Stimulated activated CD4-positive, alpha-beta T cell treated with anti-CD3 and anti-CD28 coated beads, Interleukin-1b, Interleukin-23, amount 100 ng/mL, for 4 hours (primary cell): ENCODE measurements around the gene CHRD.
A peak's percentile ranks its signal among the peaks of the same experiment; 100 is the strongest.
"Not testable (repeated sequence)": the region's sequence is repeated elsewhere in the genome, so short reads cannot be mapped to it uniquely, and the experiment has no call there.

Source experiments
- DNase-seq, 2 donors: peaks; one replicate each; pipeline ENCODE4 v3.0.0-alpha.2; 2020; ENCODE audit warnings: low read depth in 2 of 2

The CHRD gene

DNA sequence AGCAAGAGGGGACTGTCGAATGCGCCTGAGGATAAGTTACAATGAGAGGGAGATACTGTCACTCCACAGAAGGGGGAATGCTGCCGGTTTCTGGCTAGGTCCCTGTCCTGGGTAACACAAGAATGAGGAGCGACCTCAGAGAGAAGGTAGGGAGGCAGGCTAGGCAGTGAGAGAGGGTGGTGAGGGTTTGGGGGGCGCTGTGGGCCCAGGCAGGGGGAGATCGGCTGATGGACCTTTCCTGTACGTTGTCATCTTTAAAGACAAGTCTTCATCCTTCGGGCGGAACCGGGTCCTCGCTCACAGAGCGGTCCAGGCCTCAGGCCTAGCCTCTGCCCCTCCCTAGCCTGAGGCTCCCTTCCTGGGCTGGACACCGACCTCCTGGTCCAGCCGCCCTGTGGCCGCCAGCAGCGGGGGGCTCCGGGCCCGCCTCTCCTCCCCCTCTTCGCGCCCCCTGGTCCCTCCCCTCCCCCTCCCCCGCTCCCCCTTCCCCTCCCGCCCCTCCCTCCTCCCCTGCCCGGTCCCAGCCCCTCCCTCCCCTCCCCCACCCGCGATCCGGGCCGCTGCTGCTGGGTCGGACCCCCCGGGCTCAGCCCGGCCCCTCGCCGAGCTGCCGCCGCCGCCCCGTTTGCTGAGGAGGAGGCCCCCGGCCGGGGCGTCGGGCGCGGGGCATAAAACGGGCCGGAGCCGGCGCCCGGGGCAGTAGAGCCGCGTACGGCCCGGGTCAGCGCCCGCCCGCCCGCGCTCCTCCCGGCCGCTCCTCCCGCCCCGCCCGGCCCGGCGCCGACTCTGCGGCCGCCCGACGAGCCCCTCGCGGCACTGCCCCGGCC lies at the start of gene CHRD:
Gene CHRD (plus strand): TSS at position 697 of the 827 bp plus-strand sequence. CDS start 265 bp downstream, outside the sequence.
- no peak for DNase-seq

DNA sequence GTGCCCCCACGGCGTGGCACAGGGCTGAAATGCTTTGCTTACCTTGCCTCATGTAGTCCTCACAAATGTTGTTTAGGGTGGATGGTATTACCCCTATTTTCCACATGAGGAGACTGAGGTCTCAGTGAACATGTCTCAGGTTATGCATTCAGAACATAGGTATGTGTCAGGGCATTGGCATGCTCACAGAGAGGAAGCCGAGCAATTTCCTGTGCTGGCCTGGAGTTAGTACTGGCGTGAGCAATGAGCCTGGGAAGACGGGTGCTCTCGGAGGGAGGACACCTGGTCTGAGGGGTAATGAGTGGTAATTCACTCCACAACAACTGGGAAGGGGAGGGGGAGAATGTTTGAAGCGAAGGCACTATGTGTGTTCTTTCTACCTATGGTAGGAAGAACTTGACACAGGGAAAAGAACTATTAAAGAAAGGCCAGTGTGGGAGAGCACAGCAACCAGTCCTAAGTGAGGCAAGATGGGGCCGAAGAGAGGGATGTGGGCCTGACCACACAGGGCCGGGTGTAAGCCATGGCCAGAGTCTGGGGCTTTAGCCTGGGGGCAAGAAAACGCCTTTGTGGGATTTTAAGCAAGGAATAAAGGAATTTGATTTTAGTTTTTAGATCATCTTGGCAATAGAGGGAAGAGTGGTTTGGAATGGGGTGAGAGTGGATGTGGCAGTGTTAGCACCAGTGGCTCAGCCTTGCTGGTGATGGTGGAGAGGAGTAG lies 47.3 kb upstream of the CHRD start:
- no peak for DNase-seq

DNA sequence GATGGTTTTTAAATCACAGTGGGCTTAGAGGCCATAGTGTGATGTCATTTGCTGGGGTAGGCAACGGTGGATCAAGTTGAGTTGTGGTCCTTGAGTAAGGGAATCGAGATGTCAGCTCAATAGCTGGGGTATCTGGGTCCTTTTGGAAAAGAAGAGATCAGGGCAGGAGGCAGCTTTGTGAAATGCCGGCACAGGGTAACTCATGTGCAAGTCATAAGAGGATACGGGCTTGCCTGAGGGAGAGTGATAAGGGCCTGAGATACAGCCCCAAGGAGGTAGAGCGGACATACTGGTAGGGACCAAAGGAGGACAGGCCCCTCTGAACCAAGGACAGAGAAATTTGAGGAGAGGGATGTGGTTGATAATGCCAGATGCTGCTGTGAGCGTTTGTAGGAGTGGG lies 46.7 kb upstream of the CHRD start:
- no peak for DNase-seq

DNA sequence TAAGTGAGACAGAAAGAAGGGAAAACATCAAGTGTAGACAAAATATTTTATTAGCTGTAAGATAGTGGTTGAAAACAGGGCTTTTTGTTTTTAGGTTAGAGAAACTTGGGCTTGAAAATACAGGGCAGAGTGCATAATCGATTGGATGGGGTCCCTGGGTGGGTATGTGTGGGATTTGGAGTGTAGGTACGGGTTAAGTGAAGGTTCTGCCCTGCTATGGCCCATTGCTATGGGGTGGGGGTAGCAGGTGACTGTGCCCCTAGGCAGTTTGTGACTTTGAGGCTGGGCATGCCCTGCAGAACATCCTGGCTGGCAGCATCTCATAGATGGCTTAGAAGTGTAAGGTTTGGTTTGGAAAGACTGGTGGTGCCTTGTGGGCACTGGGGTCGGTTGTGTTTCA lies 46.2 kb upstream of the CHRD start:
- DNase-seq = no peak

DNA sequence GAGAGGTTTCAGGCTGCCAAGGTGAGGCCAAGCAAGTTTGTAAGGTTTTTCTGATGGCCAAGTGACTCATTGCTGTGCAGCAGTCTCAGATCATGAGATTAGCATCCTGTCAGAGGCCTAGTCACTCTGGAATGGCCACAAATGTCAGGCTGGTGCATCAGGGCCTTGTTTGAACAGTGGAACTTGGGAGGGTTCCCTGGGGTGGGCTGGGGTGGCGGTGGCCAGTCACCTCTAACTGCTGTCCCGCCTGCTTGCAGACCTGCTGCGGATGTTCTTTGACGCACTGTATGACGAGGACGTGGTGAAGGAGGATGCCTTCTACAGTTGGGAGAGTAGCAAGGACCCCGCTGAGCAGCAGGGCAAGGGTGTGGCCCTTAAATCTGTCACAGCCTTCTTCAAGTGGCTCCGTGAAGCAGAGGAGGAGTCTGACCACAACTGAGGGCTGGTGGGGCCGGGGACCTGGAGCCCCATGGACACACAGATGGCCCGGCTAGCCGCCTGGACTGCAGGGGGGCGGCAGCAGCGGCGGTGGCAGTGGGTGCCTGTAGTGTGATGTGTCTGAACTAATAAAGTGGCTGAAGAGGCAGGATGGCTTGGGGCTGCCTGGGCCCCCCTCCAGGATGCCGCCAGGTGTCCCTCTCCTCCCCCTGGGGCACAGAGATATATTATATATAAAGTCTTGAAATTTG lies 45.2 kb upstream of the CHRD start:
- peak in 1 of 2 donors; percentile 15 for DNase-seq

DNA sequence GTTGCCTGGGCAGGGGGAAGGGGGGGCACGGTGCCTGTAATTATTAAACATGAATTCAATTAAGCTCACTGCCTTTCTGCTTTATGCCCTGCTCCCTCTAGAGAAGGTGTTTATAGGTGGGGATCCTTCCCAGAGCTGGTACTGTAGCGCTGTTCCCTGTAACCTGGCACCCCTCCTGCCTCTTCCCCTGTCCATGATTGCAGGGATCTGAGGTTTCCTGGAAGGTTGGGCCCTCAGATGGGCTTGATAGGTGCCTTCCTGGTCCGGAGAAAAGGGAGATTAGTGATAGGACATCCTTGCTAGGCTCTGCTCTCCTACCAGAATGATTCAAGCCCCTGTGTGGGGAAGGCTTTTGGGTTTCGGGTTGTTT lies 44.6 kb upstream of the CHRD start:
- DNase-seq = no peak

DNA sequence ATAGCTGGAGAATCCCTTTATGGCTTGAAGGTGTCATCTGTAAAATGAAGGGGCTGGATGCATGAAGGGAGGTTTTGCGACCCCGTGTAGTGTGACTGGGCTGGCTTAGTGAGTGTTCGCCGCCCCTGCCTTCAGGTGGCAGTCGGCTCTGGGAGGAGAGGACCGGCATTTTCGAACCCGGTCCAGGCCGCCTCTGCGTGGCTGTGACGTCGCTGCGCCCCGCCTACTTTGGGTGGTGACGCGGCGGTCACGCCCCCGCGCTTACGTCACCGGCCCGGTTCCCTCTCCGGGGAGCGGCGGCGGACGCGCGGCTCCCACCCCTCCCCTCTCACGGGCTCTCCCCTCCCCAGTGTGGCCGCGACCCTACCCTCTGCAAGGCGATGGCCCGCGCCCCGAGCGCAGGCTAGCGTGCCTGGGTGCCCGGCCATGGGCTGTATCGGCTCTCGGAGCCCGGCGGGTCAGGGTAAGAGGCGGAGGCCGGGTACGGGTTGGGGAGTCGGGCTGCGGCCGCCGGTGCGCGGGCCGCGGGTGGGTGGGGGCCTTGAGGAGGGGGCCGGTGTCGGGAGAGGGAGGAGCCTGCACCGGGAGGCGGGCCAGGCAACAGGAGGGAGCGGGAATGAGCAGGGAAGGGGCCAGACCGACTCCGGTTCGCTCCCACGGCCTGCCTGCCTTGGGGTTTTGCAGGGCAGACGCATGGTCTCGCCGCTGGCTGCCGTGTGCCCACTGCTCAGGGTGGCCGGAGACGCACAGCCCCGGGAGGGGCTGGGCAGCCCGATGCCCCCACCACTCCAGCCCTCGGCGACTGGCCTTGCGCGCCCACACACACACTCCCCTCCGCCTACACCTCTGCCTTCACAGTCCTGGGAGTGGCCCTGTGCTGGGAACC lies 44.0 kb upstream of the CHRD start:
- DNase-seq = peak; percentile 87 to 90

DNA sequence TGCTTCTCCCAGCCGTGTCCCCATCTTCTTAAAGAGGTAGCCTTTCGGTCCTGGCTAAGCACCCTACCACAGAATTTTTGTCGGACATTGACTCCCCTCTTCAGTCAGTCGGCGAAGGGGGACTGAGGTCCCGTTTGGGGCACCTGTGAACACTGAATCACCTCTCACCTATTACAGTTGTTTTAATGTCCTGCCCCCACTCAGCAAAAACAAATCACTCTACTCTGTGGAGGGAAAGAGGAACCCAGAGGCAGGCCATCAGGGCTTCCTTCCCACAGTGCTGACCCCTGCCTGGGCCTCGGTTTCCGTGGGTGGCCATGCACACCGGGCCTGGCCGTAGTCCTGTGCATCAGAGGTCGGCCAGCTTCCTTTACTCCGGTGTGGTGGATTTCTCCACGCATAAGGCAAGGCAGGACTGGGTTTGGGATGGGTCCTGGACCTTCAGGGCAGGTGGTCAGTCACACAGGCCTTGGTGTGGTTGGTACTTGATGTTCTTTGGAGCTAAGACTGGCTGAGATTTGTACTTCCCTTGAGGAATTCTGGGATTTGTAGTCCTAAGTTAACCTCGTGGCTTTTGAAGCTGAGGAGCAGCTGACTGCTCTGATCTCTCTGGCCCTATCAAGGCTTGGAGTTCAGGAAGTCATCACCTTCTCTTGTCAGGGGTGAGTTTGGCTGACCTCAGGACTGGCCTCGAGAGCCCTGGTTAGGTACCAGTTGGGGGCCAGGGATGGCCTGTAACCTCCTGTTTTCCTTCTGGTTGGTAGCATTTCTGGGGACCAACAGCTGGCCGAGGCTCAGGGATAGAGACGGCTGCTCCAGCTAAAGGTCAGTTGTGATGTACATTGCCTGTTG lies 43.1 kb upstream of the CHRD start:
- no peak for DNase-seq

DNA sequence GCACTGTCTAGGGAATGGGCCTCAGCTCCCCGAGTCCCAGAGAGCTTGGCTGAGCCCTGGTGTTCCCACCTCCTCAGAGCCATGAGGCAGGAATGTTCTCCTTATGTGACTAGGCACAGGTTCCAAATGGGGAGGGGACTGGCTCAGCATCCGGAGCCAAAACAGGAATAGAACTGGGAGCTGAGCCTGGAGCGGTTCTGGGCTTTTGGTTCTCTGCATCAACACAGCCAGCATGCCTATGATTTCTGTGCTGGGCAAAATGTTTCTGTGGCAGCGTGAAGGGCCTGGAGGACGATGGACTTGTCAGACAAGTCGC lies 42.5 kb upstream of the CHRD start, which contains the start of gene FAM131A:
Gene FAM131A (plus strand): TSS at position 202 of the 316 bp plus-strand sequence. CDS start 31 bp downstream, at position 233.
- no peak for DNase-seq

DNA sequence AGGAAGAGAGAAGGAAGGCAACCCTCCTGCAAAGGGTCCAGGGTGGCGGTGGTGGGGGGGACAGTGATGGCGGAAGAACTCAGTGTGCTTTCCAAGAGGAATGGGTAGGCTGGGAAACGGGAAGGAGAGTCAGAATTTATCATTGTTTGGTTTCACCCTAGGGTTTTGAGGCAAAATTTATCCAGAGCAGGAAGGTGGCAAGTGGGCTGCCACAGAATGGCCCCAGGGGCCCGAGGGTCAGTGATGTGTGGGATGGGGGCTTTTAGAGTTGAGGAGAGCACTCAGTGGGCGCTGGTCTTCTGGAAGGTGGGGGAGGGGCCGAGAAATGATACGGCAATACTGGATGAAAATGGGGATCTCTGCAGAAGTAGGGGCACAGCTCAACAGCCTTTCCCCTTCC lies 41.9 kb upstream of the CHRD start:
- no peak for DNase-seq

DNA sequence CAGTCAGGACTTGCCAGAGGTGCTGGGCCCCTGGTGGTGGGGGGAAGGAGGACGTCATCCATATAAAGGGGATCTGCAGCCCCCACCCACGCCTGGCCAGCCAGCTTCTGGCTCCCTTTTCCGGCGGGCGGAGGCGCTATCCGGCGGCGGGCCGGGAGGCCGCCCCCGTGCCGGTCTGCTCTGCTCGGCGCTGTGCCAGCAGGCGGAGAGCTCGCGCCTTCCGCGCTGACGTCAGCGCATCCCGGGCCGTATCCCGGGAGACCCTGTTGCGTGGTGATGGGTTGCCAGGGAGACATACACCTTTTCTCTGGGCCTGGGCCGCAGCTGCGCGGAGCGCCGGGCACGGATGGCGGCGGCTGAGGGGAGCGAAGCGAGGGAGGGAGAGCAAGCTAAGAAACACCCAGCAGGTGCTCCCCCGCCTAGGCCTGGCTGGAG lies 41.3 kb upstream of the CHRD start:
- DNase-seq = no peak

DNA sequence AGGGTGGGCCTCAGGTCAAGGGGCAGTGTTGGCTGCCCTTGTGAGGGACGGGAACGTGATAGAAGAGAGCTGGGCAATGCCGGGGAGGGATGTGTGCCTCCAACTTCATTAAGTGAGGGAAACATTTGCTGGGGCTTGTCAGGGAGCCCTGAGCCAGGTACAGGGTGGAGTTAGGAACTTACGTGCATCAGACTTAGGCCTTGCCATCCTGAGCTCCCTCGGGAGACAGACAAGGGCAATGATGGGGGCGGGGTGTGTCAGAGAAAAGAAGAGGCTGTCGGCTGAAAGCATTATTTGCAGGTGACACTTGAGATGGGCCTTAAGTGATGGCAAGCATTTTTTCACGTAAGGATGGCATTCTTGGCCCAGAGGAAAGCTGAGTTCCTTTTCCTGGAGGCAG lies 40.9 kb upstream of the CHRD start:
- no peak for DNase-seq

DNA sequence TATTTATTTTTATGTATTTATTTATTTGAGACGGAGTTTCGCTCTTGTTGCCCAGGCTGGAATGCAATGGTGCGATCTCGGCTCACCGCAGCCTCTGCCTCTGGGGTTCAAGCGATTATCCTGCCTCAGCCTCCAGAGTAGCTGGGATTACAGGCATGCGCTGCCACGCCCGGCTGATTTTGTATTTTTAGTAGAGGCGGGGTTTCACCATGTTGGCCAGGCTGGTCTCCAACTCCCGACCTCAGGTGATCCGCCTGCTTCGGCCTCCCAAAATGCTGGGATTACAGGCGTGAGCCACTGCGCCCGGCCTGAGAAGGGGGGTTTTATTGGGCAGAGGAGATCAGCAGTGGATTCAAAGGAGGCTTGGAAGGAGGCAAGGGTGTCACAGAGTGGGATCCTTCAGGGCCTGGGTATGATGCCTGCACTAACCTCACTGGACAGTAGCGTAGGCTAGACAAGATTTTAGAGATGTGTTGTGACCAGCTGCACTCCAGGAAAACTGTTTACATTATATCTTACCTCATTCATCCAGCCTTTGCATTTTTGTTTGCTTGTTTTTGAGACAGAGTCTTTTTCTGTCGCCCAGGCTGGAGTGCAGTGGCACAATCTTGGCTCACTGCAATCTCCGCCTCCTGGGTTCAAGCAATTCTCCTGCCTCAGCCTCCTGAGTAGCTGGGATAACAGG lies 40.3 kb upstream of the CHRD start:
- not testable (repeated sequence) for DNase-seq

DNA sequence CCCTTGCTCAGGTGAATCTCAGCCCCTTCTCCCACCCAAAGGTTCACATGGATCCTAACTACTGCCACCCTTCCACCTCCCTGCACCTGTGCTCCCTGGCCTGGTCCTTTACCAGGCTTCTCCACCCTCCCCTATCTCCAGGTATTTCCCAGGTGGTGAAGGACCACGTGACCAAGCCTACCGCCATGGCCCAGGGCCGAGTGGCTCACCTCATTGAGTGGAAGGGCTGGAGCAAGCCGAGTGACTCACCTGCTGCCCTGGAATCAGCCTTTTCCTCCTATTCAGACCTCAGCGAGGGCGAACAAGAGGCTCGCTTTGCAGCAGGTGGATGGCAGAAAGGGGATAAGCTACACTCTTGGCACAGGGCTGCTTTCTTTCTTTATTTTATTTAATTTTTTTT lies 37.9 kb upstream of the CHRD start:
- no peak for DNase-seq

DNA sequence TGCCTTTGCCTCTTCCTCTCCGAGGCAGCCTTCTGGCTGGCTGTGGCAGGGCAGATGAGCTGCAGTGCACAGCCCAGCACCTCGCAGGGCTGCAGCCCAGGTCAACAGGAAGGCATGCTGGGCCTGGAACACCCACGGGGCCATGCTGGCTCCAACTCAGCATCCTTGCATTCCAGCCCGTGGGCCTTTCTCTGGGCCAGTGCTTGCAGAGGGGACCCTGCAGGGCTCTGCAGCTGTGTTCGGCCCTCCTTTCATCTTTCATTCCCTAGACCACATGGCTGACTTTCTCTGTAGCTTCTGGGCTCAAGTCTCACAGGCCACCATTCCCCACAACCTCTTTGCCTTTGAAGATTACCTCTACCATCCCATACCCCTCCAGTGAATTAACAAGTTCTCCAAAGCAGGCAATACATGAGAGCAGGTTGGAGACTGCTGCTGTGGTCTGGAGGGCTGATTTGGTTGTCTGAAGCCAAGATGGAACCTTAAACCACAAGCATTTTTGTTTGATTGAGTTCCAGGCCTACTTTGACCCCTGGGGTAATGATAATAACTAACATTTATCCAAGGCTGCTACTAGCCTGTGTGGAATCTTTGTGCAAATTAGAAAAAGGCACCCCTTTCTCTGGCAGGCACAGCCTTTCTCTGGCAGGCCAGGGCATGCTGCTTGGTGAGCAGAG lies 36.5 kb upstream of the CHRD start:
- no peak for DNase-seq

DNA sequence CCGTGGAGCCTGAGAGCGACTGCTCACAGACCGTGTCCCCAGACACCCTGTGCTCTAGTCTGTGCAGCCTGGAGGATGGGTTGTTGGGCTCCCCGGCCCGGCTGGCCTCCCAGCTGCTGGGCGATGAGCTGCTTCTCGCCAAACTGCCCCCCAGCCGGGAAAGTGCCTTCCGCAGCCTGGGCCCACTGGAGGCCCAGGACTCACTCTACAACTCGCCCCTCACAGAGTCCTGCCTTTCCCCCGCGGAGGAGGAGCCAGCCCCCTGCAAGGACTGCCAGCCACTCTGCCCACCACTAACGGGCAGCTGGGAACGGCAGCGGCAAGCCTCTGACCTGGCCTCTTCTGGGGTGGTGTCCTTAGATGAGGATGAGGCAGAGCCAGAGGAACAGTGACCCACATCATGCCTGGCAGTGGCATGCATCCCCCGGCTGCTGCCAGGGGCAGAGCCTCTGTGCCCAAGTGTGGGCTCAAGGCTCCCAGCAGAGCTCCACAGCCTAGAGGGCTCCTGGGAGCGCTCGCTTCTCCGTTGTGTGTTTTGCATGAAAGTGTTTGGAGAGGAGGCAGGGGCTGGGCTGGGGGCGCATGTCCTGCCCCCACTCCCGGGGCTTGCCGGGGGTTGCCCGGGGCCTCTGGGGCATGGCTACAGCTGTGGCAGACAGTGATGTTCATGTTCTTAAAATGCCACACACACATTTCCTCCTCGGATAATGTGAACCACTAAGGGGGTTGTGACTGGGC lies 35.1 kb upstream of the CHRD start:
- DNase-seq = no peak

DNA sequence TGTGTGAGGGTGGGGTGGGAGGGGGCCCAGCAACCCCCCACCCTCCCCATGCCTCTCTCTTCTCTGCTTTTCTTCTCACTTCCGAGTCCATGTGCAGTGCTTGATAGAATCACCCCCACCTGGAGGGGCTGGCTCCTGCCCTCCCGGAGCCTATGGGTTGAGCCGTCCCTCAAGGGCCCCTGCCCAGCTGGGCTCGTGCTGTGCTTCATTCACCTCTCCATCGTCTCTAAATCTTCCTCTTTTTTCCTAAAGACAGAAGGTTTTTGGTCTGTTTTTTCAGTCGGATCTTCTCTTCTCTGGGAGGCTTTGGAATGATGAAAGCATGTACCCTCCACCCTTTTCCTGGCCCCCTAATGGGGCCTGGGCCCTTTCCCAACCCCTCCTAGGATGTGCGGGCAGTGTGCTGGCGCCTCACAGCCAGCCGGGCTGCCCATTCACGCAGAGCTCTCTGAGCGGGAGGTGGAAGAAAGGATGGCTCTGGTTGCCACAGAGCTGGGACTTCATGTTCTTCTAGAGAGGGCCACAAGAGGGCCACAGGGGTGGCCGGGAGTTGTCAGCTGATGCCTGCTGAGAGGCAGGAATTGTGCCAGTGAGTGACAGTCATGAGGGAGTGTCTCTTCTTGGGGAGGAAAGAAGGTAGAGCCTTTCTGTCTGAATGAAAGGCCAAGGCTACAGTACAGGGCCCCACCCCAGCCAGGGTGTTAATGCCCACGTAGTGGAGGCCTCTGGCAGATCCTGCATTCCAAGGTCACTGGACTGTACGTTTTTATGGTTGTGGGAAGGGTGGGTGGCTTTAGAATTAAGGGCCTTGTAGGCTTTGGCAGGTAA lies 34.3 kb upstream of the CHRD start:
- DNase-seq = no peak
